ENCODE measurements around the gene SEMA4F. TPM values are rescaled to one million over a fixed set of nuclear protein-coding genes. Genes with fewer than 3 reads are reported as not detected.

SEMA4F gene
- total RNA-seq, 2 experiments from 2014 or later: 2.3 to 3.3 TPM

- no peak overlapping the region for H3K4me2 ChIP-seq (ENCODE audit: low read length)
- H2AFZ ChIP-seq (ENCODE audit: low read length): no peak overlapping the region
- intact Hi-C loops (cut with micrococcal nuclease; ENCODE audit: unreplicated experiment): no loop called here
- no peak overlapping the region for H3K4me3 ChIP-seq (ENCODE audit: low read depth, low read length, poor library complexity, severe bottlenecking)
- H3K79me2 ChIP-seq (ENCODE audit: insufficient read depth, low read depth, low read length): no peaks in the 10 kb centered on the region
- H3K27ac ChIP-seq (ENCODE audit: low read depth, low read length, poor library complexity, severe bottlenecking): no peak overlapping the region
- BruUV-seq (replicated peaks): no TSS peak
- DNase-seq (ENCODE audit: low spot score): no peak
- no peaks in the 10 kb centered on the region for H3K4me1 ChIP-seq (ENCODE audit: insufficient read depth, low read length, poor library complexity, severe bottlenecking)
- H3K36me3 ChIP-seq (ENCODE audit: insufficient read depth, low read length): no peaks in the 10 kb centered on the region
- TF ChIP-seq CTCF (conservative IDR thresholded peaks at IDR 0.05; ENCODE audit: low read length): no peak
- TF ChIP-seq EZH2phosphoT487 (IDR thresholded peaks at IDR 0.05; ENCODE audit: borderline replicate concordance, low read depth, low read length): no peak
- CTCF ChIA-PET (ENCODE audit: unreplicated experiment): interaction anchor here (0.6 kb wide), 1 partner anchor 398 kb away, joined by 3 read pairs; no protein-coding TSS in a partner anchor
- H3K9me3 ChIP-seq (ENCODE audit: low read length): no peaks in the 10 kb centered on the region
- POLR2A ChIA-PET: no interaction called here
- H3K9me2 ChIP-seq (ENCODE audit: insufficient read depth, low read length): no peaks in the 10 kb centered on the region
- H4K20me1 ChIP-seq (ENCODE audit: insufficient read depth, low read length): no peaks in the 10 kb centered on the region
Observed at GRCh38 chr2:74670263-74670662, 16.2 kb downstream of the SEMA4F start.

GRCh38 chr2:74671479-74671878 is 17.4 kb downstream of the SEMA4F start:
- Histone ChIP-seq H3K36me3 (ENCODE audit: insufficient read depth, low read length) (no peaks in the 10 kb centered on the region), H3K4me2 (ENCODE audit: low read length) (no peak overlapping the region), H3K9me2 (ENCODE audit: insufficient read depth, low read length) (no peaks in the 10 kb centered on the region), H3K9me3 (ENCODE audit: low read length) (no peaks in the 10 kb centered on the region), H3K27ac (ENCODE audit: low read depth, low read length, poor library complexity, severe bottlenecking) (no peak overlapping the region), H3K4me3 (ENCODE audit: low read depth, low read length, poor library complexity, severe bottlenecking) (no peak overlapping the region), H3K79me2 (ENCODE audit: insufficient read depth, low read depth, low read length) (no peaks in the 10 kb centered on the region), H2AFZ (ENCODE audit: low read length) (no peak overlapping the region), H4K20me1 (ENCODE audit: insufficient read depth, low read length) (no peaks in the 10 kb centered on the region), H3K4me1 (ENCODE audit: insufficient read depth, low read length, poor library complexity, severe bottlenecking) (no peaks in the 10 kb centered on the region)
- no TSS peak for BruUV-seq (replicated peaks)
- POLR2A ChIA-PET: interaction anchor here (0.7 kb wide), 1 partner anchor 334 kb away, joined by 3 read pairs; no protein-coding TSS in a partner anchor
- CTCF ChIA-PET (ENCODE audit: unreplicated experiment): no interaction called here
- TF ChIP-seq CTCF (conservative IDR thresholded peaks at IDR 0.05; ENCODE audit: low read length) (no peak), EZH2phosphoT487 (IDR thresholded peaks at IDR 0.05; ENCODE audit: borderline replicate concordance, low read depth, low read length) (no peak)
- intact Hi-C loops (cut with micrococcal nuclease; ENCODE audit: unreplicated experiment): no loop called here
- DNase-seq (ENCODE audit: low spot score): no peak

GRCh38 chr2:74673826-74674528 is 19.9 kb downstream of the SEMA4F start:
- no peak overlapping the region for H3K27ac ChIP-seq (ENCODE audit: low read depth, low read length, poor library complexity, severe bottlenecking)
- TF ChIP-seq CTCF (conservative IDR thresholded peaks at IDR 0.05; ENCODE audit: low read length) (no peak), EZH2phosphoT487 (IDR thresholded peaks at IDR 0.05; ENCODE audit: borderline replicate concordance, low read depth, low read length) (no peak)
- no peak overlapping the region for H2AFZ ChIP-seq (ENCODE audit: low read length)
- no peaks in the 10 kb centered on the region for H3K4me1 ChIP-seq (ENCODE audit: insufficient read depth, low read length, poor library complexity, severe bottlenecking)
- intact Hi-C loops (cut with micrococcal nuclease; ENCODE audit: unreplicated experiment): no loop called here
- H3K9me3 ChIP-seq (ENCODE audit: low read length): no peaks in the 10 kb centered on the region
- H4K20me1 ChIP-seq (ENCODE audit: insufficient read depth, low read length): no peaks in the 10 kb centered on the region
- H3K4me3 ChIP-seq (ENCODE audit: low read depth, low read length, poor library complexity, severe bottlenecking): no peak overlapping the region
- H3K36me3 ChIP-seq (ENCODE audit: insufficient read depth, low read length): no peaks in the 10 kb centered on the region
- no peaks in the 10 kb centered on the region for H3K79me2 ChIP-seq (ENCODE audit: insufficient read depth, low read depth, low read length)
- H3K4me2 ChIP-seq (ENCODE audit: low read length): no peak overlapping the region
- POLR2A ChIA-PET: interaction anchor here (0.7 kb wide), 1 partner anchor 161 kb away, joined by 3 read pairs; no protein-coding TSS in a partner anchor
- no peaks in the 10 kb centered on the region for H3K9me2 ChIP-seq (ENCODE audit: insufficient read depth, low read length)
- BruUV-seq (replicated peaks): no TSS peak
- no peak for DNase-seq (ENCODE audit: low spot score)
- CTCF ChIA-PET (ENCODE audit: unreplicated experiment): interaction anchor here (0.5 kb wide), 1 partner anchor 211 kb away, joined by 6 read pairs; no protein-coding TSS in a partner anchor
